HUES48 (cell line): ENCODE measurements around the gene SIDT2.

ENCODE experiments used
- H3K27ac ChIP-seq: one replicate; pipeline ENCODE4 v1.7.0; 2013; ENCODE audit warnings: low read depth, low read length, inconsistent platforms
- H3K27me3 ChIP-seq: 2 replicates; pipeline ENCODE4 v1.6.1; 2013; ENCODE audit warnings: mild to moderate bottlenecking, low read length; ENCODE audit not compliant: control insufficient read depth, insufficient read depth
- H3K36me3 ChIP-seq: 2 replicates; pipeline ENCODE4 v1.6.1; 2013; ENCODE audit warnings: low read length; ENCODE audit not compliant: control insufficient read depth, insufficient read depth
- H3K4me1 ChIP-seq: 2 replicates; pipeline ENCODE4 v1.6.1; 2013; ENCODE audit warnings: mild to moderate bottlenecking, low read length; ENCODE audit not compliant: control insufficient read depth, insufficient read depth
- H3K4me3 ChIP-seq: 2 replicates; pipeline ENCODE4 v1.5.1; 2013; ENCODE audit warnings: mild to moderate bottlenecking, low read depth, low read length
- H3K9ac ChIP-seq: 2 replicates; pipeline ENCODE4 v1.6.1; 2013; ENCODE audit warnings: mild to moderate bottlenecking, low read depth, low read length, moderate library complexity
- H3K9me3 ChIP-seq: 2 replicates; pipeline ENCODE4 v1.6.1; 2013; ENCODE audit warnings: low read length; ENCODE audit not compliant: control insufficient read depth, insufficient read depth

The SIDT2 gene

DNA sequence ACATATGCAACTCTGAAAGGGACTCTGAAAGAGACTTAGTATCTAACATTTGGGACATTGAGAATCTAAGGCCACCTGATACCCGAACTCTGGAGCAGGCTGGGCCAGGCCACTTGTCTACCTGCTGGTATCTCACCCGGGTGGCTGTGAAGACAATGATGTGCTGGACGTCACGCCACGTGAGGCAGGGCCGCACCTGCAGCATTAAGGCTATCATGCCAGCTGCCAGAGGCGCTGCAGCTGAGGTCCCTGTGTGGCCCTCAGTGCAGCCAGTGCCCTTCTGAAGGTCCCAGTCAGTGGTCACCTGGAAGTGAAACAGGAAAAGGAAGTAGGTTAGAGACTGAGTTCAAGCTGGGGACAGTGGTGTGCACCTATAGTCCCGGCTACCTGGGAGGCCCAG, 40.9 kb downstream of the SIDT2 start:
- peaks cover 69% of the 10 kb centered on the region for H3K36me3 ChIP-seq
- no peaks in the 10 kb centered on the region for H3K4me1 ChIP-seq
- H3K9me3 ChIP-seq = no peaks in the 10 kb centered on the region
- H3K4me3 ChIP-seq = no peak overlapping the region
- H3K27me3 ChIP-seq = no peaks in the 10 kb centered on the region
- no peak overlapping the region for H3K27ac ChIP-seq
- no peak overlapping the region for H3K9ac ChIP-seq

DNA sequence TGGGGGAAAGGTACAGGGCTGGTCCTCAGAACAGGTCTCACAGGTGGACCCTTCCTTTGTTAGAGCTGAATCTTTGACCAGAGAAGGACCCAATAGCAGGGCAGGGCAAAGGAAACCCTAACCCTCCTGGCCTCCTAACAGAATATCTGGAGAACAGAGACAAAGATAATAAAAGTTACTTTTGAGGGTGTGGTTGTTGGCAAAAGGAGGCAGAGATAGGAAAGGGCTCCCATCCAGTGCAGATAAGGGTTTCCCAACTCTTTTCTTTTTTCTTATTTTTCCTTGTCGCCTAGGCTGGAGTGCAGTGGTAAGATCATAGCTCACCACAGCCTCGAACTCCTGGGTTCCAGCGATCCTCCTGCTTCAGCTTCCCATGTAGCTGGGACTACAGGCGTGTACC, 41.5 kb downstream of the SIDT2 start:
- Histone ChIP-seq H3K4me3 (no peak overlapping the region), H3K36me3 (peaks cover 70% of the 10 kb centered on the region), H3K9me3 (no peaks in the 10 kb centered on the region), H3K27me3 (no peaks in the 10 kb centered on the region), H3K9ac (no peak overlapping the region), H3K27ac (no peak overlapping the region), H3K4me1 (no peaks in the 10 kb centered on the region)

GRCh38 chr11:117220568-117220967, 42.0 kb downstream of the SIDT2 start:
- Histone ChIP-seq H3K4me1 (no peaks in the 10 kb centered on the region), H3K36me3 (peaks cover 74% of the 10 kb centered on the region)

DNA sequence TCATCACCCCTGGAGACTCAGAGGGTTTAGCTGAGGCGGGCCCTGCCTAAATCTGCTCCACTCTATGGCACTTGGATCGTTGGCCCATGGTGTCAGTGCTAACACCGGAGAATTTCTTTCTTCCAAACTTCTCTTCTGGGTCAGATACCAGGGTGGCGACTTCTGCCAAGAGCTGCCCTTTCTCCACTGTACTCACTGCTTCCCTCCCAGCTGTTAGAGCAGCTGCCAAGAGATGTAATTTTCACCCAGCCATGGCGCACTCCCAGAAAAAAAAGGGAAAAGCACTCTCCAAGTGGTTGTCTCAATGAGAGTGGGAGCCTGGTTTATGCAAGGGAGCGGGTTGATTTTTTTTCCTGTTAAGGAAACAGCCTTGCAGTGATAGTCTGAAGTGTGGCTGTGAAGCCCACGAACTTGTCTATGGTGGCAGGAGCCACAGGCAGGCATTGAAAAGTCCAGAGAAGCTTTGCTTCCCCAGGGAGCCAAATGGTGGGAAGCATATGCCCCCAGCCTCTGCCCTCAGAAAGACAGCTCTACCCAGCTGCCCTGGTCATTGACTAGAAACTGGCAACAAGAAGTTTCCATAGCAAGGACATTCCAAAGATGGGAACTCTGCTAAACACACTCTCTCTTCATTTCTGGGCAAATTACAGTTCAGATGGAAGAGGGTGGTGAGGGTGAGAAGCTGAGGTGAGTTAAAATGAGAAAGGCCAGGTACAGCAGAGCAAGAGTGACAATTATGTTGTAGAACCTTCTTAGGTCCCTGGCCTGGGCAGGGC, 42.6 kb downstream of the SIDT2 start:
- no peak overlapping the region for H3K9ac ChIP-seq
- no peak overlapping the region for H3K27ac ChIP-seq
- H3K36me3 ChIP-seq = peaks cover 73% of the 10 kb centered on the region
- H3K9me3 ChIP-seq = no peaks in the 10 kb centered on the region
- no peaks in the 10 kb centered on the region for H3K4me1 ChIP-seq
- no peak overlapping the region for H3K4me3 ChIP-seq
- no peaks in the 10 kb centered on the region for H3K27me3 ChIP-seq

More at GRCh38 chr11:117220568-117220967, 42.0 kb downstream of the SIDT2 start:
- Histone ChIP-seq H3K27ac (no peak overlapping the region), H3K9ac (no peak overlapping the region), H3K4me3 (no peak overlapping the region), H3K27me3 (no peaks in the 10 kb centered on the region), H3K9me3 (no peaks in the 10 kb centered on the region)

- Histone ChIP-seq H3K36me3 (peaks cover 73% of the 10 kb centered on the region), H3K27ac (no peak overlapping the region), H3K4me1 (no peaks in the 10 kb centered on the region), H3K9ac (no peak overlapping the region), H3K9me3 (no peaks in the 10 kb centered on the region), H3K27me3 (no peaks in the 10 kb centered on the region), H3K4me3 (no peak overlapping the region)
These were observed 43.4 kb downstream of the SIDT2 start for GRCh38 chr11:117221775-117222517.

GRCh38 chr11:117222991-117223740, 44.6 kb downstream of the SIDT2 start:
- H3K27ac ChIP-seq = no peak overlapping the region
- H3K36me3 ChIP-seq = peaks cover 73% of the 10 kb centered on the region

GRCh38 chr11:117223741-117224689, 45.5 kb downstream of the SIDT2 start:
- H3K27ac ChIP-seq = no peak overlapping the region
- H3K4me3 ChIP-seq = no peak overlapping the region
- no peak overlapping the region for H3K9ac ChIP-seq
- H3K9me3 ChIP-seq = no peaks in the 10 kb centered on the region
- no peaks in the 10 kb centered on the region for H3K4me1 ChIP-seq
- H3K27me3 ChIP-seq = no peaks in the 10 kb centered on the region
- peaks cover 71% of the 10 kb centered on the region for H3K36me3 ChIP-seq

More at GRCh38 chr11:117222991-117223740, 44.6 kb downstream of the SIDT2 start:
- no peaks in the 10 kb centered on the region for H3K27me3 ChIP-seq
- H3K4me1 ChIP-seq = no peaks in the 10 kb centered on the region
- no peak overlapping the region for H3K9ac ChIP-seq
- no peak overlapping the region for H3K4me3 ChIP-seq
- no peaks in the 10 kb centered on the region for H3K9me3 ChIP-seq

DNA sequence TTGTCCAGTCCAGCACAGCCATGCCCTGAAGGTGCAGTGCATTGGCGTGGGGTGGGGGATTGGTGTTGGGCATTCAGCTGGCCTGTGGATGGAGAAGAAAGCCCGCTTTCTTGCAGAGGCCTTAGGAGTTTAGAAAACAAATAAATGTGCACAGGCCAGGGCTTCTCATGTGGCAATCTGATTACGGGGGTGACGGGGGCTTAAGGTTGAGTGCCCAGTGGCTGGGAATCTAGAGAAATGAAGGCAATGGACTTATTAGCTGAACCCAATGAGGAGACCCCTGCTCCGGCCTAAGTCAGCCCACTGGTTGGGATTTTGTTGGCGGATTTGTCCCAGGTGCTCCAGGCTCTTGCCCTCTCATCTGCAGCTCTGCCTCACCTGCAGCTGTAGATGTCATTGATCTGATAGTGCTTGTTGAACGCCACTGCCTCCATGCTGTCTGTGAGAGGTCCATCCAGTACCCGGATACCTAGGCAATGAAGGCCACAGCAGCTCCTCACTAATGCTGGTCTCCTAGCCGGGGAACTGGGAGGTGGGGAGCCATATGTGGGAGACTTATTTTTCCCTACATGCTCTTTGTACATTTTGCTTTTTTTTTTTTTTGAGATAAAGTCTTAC, 47.1 kb downstream of the SIDT2 start:
- Histone ChIP-seq H3K4me3 (no peak overlapping the region), H3K27ac (no peak overlapping the region), H3K27me3 (no peaks in the 10 kb centered on the region), H3K4me1 (no peaks in the 10 kb centered on the region), H3K9me3 (no peaks in the 10 kb centered on the region), H3K36me3 (peaks cover 76% of the 10 kb centered on the region), H3K9ac (no peak overlapping the region)

DNA sequence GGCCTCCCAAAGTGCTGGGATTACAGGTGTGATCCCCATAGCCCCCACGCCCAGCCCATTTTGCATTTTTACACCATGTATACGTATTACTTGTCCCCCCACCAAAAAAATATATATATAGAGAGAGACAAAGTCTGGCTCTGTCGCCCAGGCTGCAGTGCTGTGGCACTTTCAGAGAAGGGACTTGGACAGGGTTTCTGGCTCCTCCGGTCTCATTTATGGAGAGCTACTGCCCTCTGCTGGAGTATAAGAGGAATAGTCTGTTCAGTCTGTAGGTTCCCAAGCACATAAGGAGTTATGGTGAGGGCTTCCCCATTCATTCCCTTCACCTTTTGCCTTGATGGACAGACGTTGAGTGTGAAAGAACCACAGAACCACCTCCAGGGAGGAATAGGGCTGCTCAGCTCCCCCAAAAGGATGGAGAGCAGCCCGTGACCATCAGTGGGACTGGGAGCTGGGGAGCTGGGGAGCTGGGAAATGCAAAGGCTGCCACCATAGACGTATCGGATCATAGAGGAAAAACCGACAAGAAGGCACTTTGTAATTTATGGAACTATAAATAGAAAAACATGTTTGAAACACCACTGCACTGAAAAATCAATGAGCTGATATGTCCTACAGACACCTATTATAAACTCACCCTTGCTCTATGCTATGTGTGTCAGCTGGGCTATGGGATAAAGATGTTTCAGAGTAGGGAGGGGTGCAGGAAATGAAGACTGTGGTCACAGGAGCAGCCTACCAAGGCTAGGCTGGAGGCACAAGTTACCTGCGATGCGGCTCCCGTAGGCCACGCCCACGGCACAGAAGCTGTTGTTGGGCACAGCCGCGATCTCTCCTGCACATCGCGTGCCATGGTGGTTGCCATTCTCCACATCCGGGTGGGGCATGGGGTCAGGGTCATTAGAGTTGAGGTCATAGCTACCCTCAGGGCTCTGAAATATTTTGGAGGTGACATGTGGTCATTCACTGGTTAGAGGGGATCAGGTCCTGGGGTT, 48.1 kb downstream of the SIDT2 start:
- Histone ChIP-seq H3K36me3 (peaks cover 65% of the 10 kb centered on the region), H3K9me3 (no peaks in the 10 kb centered on the region), H3K9ac (no peak overlapping the region), H3K4me3 (no peak overlapping the region), H3K27ac (no peak overlapping the region), H3K4me1 (peaks cover 3% of the 10 kb centered on the region), H3K27me3 (no peaks in the 10 kb centered on the region)
